ENCODE results near the gene PTPN9.

Gene PTPN9

DNA sequence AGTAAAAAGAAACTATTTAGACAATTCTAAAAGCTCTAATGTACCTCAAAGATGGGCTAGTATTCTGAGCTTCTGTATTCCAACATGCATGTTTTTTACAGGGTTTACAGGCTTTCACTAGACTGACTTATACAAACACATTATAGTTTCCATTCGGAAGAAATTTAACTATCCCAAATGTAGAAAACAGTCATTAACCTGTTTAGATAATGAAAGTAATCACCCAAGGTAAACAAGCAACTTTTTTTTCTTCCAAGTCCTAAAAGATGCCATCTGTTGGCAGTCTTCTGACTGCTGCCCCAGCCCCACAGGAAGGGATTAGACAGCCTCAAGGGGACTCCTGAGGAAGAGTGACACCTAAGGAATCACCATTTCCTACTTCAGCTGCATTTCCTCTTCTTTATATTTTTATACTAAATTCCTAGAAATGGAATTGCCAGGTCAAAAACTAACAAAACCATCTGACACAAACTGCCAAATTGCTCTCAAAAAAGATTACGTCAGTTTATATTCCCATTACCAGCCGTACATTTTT is 153.1 kb downstream of the PTPN9 start:
- DNase-seq (ENCODE audit: extremely low read depth in 1 of 2, low read depth in 1 of 2), result no peak

DNA sequence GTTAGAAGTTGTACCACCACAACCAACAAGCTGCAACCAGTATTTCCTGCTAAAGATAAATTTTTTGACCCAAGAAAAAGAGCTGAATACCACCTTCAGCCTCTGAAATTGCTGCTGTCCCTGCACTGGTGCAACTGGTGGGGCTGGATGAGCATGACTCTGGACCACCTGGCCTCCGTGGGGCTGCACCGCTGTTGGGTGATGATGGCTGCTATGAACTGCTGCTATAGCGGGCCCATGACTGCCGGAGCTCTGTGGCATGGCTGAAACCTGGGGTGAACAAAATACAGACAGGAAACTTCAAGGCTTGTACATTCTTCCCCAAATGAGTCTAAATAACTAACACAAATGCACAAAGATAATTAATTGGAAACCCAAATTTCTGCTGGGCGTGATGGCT is 156.6 kb downstream of the PTPN9 start:
- no peak for DNase-seq (ENCODE audit: extremely low read depth in 1 of 2, low read depth in 1 of 2)

DNA sequence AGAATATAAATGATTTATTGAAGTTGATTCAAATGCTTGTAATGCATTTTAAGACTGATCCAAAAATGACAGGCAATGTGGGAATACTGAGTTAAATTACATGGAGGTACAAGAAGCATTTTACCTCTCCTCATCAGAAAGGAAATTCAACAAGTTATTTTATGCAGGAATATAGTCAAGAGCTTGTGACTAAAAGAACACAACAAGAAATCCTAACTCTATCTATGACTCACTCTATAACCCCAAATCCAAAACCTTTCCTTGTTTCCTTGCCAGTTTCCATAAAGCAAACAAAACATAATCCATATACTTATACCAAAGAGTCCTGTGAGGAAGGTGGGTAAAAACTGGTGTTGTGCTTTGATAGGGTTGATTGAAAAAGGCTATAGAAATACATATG is 158.4 kb downstream of the PTPN9 start:
- DNase-seq (ENCODE audit: extremely low read depth in 1 of 2, low read depth in 1 of 2), result no peak

DNA sequence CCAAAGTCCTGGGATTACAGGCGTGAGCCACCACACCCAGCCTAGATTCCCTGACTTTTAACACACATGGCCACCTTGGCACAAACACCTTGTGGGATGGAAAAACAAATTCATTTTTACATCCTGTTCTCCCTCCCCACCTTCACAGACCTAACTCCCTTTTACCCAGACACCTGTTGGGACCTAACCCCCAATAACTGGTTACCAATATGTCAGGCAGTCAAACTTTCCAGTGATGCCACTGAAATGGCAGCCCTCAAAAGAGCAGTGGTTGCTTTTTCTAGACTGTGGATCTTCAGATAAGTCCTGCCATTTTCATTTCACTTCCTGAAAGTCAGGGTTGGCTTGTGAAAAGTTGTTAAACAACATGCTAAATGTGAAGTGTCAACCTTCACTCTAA is 162.5 kb downstream of the PTPN9 start:
- no peak for DNase-seq (ENCODE audit: extremely low read depth in 1 of 2, low read depth in 1 of 2)

Data from activated CD8-positive, alpha-beta memory T cell treated with anti-CD3 and anti-CD28 coated beads for 1 hour (primary cell).